Astrocyte (in vitro differentiated cells and primary cell): Measurements from ENCODE around the gene CFAP57. TPM values are rescaled to one million over a fixed set of nuclear protein-coding genes. Genes with fewer than 3 reads are reported as not detected.

Experiments
- DNase-seq: peaks from one replicate; pipeline ENCODE4 v3.0.0-alpha.2; 2010; ENCODE audit warnings: low read depth
- FAIRE-seq: peaks from 2 replicates; lab custom pipeline; 2011; peaks lifted over from hg19 to GRCh38; lab: Jason Lieb, UNC
- H2AFZ ChIP-seq: 2 replicates; pipeline ENCODE4 v1.6.0; 2012; ENCODE audit warnings: low read depth, low read length, inconsistent platforms
- H3K27ac ChIP-seq: 2 replicates; pipeline ENCODE4 v1.5.1; 2011; ENCODE audit warnings: low read depth, low read length, inconsistent platforms
- H3K27me3 ChIP-seq: 2 replicates; pipeline ENCODE4 v1.6.0; 2011; ENCODE audit warnings: low read length, inconsistent platforms; ENCODE audit not compliant: insufficient read depth
- H3K36me3 ChIP-seq: 2 replicates; pipeline ENCODE4 v1.5.1; 2011; ENCODE audit warnings: low read length, inconsistent platforms; ENCODE audit not compliant: insufficient read depth
- H3K4me1 ChIP-seq: 2 replicates; pipeline ENCODE4 v1.5.1; 2011; ENCODE audit warnings: low read length, inconsistent platforms; ENCODE audit not compliant: insufficient read depth
- H3K4me2 ChIP-seq: 2 replicates; pipeline ENCODE4 v1.6.0; 2012; ENCODE audit warnings: low read length, inconsistent platforms
- H3K4me3 ChIP-seq: 2 replicates; pipeline ENCODE4 v1.5.1; 2011; ENCODE audit warnings: low read depth, mild to moderate bottlenecking, low read length, inconsistent platforms; ENCODE audit not compliant: insufficient read depth
- H3K79me2 ChIP-seq: 2 replicates; pipeline ENCODE4 v1.6.0; 2012; ENCODE audit warnings: mild to moderate bottlenecking, low read length, inconsistent platforms; ENCODE audit not compliant: insufficient read depth
- H3K9ac ChIP-seq: 2 replicates; pipeline ENCODE4 v1.6.0; 2012; ENCODE audit warnings: mild to moderate bottlenecking, low read length, inconsistent platforms
- H3K9me3 ChIP-seq: 2 replicates; pipeline ENCODE4 v1.5.1; 2012; ENCODE audit warnings: low read depth, mild to moderate bottlenecking, low read length, inconsistent platforms; ENCODE audit not compliant: insufficient read depth
- H4K20me1 ChIP-seq: 2 replicates; pipeline ENCODE4 v1.6.0; 2012; ENCODE audit warnings: low read length, inconsistent platforms; ENCODE audit not compliant: insufficient read depth
- H3K27ac Mint-ChIP-seq: one replicate; pipeline ENCODE4 v1.8.0; 2021; ENCODE audit warnings: mild to moderate bottlenecking, mixed read lengths; ENCODE audit not compliant: unreplicated experiment
- H3K27me3 Mint-ChIP-seq: one replicate; pipeline ENCODE4 v1.8.0; 2021; ENCODE audit warnings: low read depth, mixed read lengths; ENCODE audit not compliant: unreplicated experiment
- H3K36me3 Mint-ChIP-seq: one replicate; pipeline ENCODE4 v1.8.0; 2021; ENCODE audit warnings: low read depth, mixed read lengths; ENCODE audit not compliant: unreplicated experiment
- H3K4me1 Mint-ChIP-seq: one replicate; pipeline ENCODE4 v1.8.0; 2021; ENCODE audit warnings: low read depth, mixed read lengths; ENCODE audit not compliant: unreplicated experiment
- H3K4me3 Mint-ChIP-seq: one replicate; pipeline ENCODE4 v1.8.0; 2021; ENCODE audit warnings: mild to moderate bottlenecking, moderate library complexity, mixed read lengths; ENCODE audit not compliant: unreplicated experiment
- H3K9me3 Mint-ChIP-seq: one replicate; pipeline ENCODE4 v1.8.0; 2021; ENCODE audit warnings: mild to moderate bottlenecking, mixed read lengths; ENCODE audit not compliant: unreplicated experiment
- CTCF ChIP-seq: IDR thresholded peaks from 2 replicates; pipeline ENCODE4 v1.5.1; 2011; ENCODE audit warnings: low read depth, mild to moderate bottlenecking, inconsistent platforms, low read length, moderate library complexity; ENCODE audit not compliant: insufficient read depth
- EZH2 ChIP-seq: IDR thresholded peaks from 2 replicates; pipeline ENCODE4 v1.6.1; 2012; ENCODE audit warnings: mild to moderate bottlenecking, low read length, inconsistent platforms; ENCODE audit not compliant: insufficient read depth
- total RNA-seq: library from RNA; stranded (reverse); gene quantifications from 2 replicates; pipeline ENCODE4 v1.2.1, GENCODE V29; 2021

The CFAP57 gene
- total RNA-seq, 1 donor from 2014 or later: 0.18 TPM

- Histone ChIP-seq H3K9me3 (no peaks in the 10 kb centered on the region), H4K20me1 (no peaks in the 10 kb centered on the region), H3K9ac (no peak overlapping the region), H3K36me3 (no peaks in the 10 kb centered on the region), H3K4me2 (no peak overlapping the region), H3K4me3 (no peak overlapping the region), H3K4me1 (peaks cover 13% of the 10 kb centered on the region), H3K27me3 (no peaks in the 10 kb centered on the region), H3K79me2 (no peaks in the 10 kb centered on the region), H2AFZ (no peak overlapping the region), H3K27ac (no peak overlapping the region)
- DNase-seq: no peak
- peaks cover 14% of the 10 kb centered on the region for H3K27me3 Mint-ChIP-seq
- no peak overlapping the region for H3K27ac Mint-ChIP-seq
- peaks cover 12% of the 10 kb centered on the region for H3K4me1 Mint-ChIP-seq
- H3K4me3 Mint-ChIP-seq: no peak overlapping the region
- peaks cover 4% of the 10 kb centered on the region for H3K9me3 Mint-ChIP-seq
- TF ChIP-seq CTCF (no peak), EZH2 (no peak)
- FAIRE-seq: no peak
- H3K36me3 Mint-ChIP-seq: no peaks in the 10 kb centered on the region
These were observed 63.5 kb downstream of the CFAP57 start for GRCh38 chr1:43235451-43236121.

- Histone ChIP-seq H3K79me2 (no peaks in the 10 kb centered on the region), H3K36me3 (no peaks in the 10 kb centered on the region), H3K4me1 (peaks cover 8% of the 10 kb centered on the region), H3K27ac (no peak overlapping the region), H2AFZ (no peak overlapping the region), H4K20me1 (no peaks in the 10 kb centered on the region), H3K4me2 (no peak overlapping the region), H3K9ac (no peak overlapping the region), H3K27me3 (no peaks in the 10 kb centered on the region), H3K4me3 (no peak overlapping the region), H3K9me3 (no peaks in the 10 kb centered on the region)
- no peak for DNase-seq
- FAIRE-seq: no peak
- Mint-ChIP-seq H3K9me3 (peaks cover 5% of the 10 kb centered on the region), H3K27ac (no peak overlapping the region), H3K27me3 (peaks cover 14% of the 10 kb centered on the region), H3K4me1 (peaks cover 11% of the 10 kb centered on the region), H3K36me3 (no peaks in the 10 kb centered on the region), H3K4me3 (no peak overlapping the region)
- no peak for TF ChIP-seq EZH2
- no peak for TF ChIP-seq CTCF
These were observed 65.0 kb downstream of the CFAP57 start for GRCh38 chr1:43237121-43237520.

- Mint-ChIP-seq H3K4me1 (peaks cover 5% of the 10 kb centered on the region), H3K27ac (no peak overlapping the region), H3K4me3 (no peak overlapping the region), H3K9me3 (peaks cover 5% of the 10 kb centered on the region), H3K27me3 (peaks cover 14% of the 10 kb centered on the region), H3K36me3 (no peaks in the 10 kb centered on the region)
- DNase-seq (peak; percentile 29), FAIRE-seq (no peak)
- no peak overlapping the region for H2AFZ ChIP-seq
- no peak overlapping the region for H3K27ac ChIP-seq
- no peaks in the 10 kb centered on the region for H3K27me3 ChIP-seq
- H3K9ac ChIP-seq: no peak overlapping the region
- H3K4me1 ChIP-seq: no peaks in the 10 kb centered on the region
- H4K20me1 ChIP-seq: no peaks in the 10 kb centered on the region
- H3K9me3 ChIP-seq: no peaks in the 10 kb centered on the region
- peak; percentile 73 for TF ChIP-seq CTCF
- TF ChIP-seq EZH2: no peak
- no peaks in the 10 kb centered on the region for H3K79me2 ChIP-seq
- no peak overlapping the region for H3K4me3 ChIP-seq
- H3K4me2 ChIP-seq: no peak overlapping the region
- H3K36me3 ChIP-seq: no peaks in the 10 kb centered on the region
These were observed 66.0 kb downstream of the CFAP57 start for GRCh38 chr1:43238085-43238484.
